Measurements from ENCODE around the gene RRP36. TPM values are rescaled to one million over a fixed set of nuclear protein-coding genes. Genes with fewer than 3 reads are reported as not detected.

Gene RRP36
- total and polyA plus RNA-seq, 9 of the 15 experiments (the other 6 are each of a cell fraction or from before 2014, with no cell fraction given) = 27.6 to 150 (median 114) TPM

DNA sequence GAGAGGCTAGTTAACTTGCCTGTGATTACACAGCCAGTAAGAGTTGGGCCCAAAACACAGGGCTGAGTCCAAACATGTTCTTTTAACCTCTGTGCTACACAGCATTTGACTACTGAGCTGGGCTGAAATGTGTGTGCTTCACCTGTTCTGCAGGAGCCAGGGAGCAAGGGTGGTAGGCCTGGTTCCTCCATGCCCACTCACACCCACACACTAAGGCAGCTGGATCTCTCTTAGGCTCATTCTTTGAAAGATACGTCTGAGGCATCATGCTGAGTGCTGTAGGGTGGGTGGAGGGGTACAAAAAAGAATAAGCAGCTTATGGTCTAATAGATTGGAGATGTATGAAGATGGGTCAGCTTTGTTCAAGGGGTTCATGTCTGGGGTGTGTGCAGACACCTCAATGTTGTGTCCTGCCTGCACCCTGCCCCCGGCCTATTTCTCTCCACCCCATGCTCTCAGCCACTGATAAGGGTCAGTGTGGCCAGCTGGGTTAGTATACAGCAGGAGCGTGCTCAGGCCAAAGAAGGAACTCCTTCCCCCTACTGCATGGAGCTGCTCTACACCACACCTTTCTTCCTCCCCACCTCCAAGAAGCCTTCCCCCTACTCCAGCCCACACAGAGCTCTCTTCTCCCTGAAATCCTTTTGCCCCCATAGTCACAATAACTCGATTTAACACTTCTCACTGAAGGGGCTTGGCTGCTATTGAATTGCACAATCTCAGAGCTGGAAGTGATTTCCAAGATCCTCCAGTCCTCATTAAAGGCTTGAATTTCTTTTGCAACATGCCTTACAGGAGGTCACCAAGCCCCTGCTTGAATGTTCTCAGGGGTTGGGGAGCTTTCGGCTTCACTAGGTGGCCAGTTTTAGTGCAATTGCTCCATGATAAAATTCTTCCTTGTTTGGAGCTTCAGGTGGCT lies 33.6 kb upstream of the RRP36 start (continued):
- TF ChIP-seq NR2C1 (IDR thresholded peaks at IDR 0.05) (peak; percentile 32; the same call in 1 of the 2 replicates), NR2C1 (tag; IDR thresholded peaks at IDR 0.05) (no peak), L3MBTL2 (IDR thresholded peaks at IDR 0.05) (0 out of 2 replicates have a peak, but pooled peaks have one; percentile 30), SIRT6 (IDR thresholded peaks at IDR 0.05; ENCODE audit: low read depth, low read length) (no peak), PRPF4 (IDR thresholded peaks at IDR 0.05; ENCODE audit: insufficient read depth, low read depth, low read length, poor library complexity, severe bottlenecking) (no peak), ZNF668 (CRISPR knock-in tag; IDR thresholded peaks at IDR 0.05) (no peak), WHSC1 (IDR thresholded peaks at IDR 0.05; ENCODE audit: low read length) (no peak), SMAD3 (CRISPR knock-in tag; conservative IDR thresholded peaks at IDR 0.05) (no peak), TEAD2 (tag; IDR thresholded peaks at IDR 0.05) (no peak), NFRKB (IDR thresholded peaks at IDR 0.05; ENCODE audit: low read depth) (no peak)
- TF ChIP-seq, protein P1, sequence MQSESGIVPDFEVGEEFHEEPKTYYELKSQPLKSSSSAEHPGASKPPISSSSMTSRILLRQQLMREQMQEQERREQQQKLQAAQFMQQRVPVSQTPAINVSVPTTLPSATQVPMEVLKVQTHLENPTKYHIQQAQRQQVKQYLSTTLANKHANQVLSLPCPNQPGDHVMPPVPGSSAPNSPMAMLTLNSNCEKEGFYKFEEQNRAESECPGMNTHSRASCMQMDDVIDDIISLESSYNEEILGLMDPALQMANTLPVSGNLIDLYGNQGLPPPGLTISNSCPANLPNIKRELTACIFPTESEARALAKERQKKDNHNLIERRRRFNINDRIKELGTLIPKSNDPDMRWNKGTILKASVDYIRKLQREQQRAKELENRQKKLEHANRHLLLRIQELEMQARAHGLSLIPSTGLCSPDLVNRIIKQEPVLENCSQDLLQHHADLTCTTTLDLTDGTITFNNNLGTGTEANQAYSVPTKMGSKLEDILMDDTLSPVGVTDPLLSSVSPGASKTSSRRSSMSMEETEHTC (IDR thresholded peaks at IDR 0.05) = no peak
- TF ChIP-seq, protein P2, sequence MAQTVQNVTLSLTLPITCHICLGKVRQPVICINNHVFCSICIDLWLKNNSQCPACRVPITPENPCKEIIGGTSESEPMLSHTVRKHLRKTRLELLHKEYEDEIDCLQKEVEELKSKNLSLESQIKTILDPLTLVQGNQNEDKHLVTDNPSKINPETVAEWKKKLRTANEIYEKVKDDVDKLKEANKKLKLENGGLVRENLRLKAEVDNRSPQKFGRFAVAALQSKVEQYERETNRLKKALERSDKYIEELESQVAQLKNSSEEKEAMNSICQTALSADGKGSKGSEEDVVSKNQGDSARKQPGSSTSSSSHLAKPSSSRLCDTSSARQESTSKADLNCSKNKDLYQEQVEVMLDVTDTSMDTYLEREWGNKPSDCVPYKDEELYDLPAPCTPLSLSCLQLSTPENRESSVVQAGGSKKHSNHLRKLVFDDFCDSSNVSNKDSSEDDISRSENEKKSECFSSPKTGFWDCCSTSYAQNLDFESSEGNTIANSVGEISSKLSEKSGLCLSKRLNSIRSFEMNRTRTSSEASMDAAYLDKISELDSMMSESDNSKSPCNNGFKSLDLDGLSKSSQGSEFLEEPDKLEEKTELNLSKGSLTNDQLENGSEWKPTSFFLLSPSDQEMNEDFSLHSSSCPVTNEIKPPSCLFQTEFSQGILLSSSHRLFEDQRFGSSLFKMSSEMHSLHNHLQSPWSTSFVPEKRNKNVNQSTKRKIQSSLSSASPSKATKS (CRISPR knock-in tag; IDR thresholded peaks at IDR 0.05) = no peak
- TF ChIP-seq, protein P3, sequence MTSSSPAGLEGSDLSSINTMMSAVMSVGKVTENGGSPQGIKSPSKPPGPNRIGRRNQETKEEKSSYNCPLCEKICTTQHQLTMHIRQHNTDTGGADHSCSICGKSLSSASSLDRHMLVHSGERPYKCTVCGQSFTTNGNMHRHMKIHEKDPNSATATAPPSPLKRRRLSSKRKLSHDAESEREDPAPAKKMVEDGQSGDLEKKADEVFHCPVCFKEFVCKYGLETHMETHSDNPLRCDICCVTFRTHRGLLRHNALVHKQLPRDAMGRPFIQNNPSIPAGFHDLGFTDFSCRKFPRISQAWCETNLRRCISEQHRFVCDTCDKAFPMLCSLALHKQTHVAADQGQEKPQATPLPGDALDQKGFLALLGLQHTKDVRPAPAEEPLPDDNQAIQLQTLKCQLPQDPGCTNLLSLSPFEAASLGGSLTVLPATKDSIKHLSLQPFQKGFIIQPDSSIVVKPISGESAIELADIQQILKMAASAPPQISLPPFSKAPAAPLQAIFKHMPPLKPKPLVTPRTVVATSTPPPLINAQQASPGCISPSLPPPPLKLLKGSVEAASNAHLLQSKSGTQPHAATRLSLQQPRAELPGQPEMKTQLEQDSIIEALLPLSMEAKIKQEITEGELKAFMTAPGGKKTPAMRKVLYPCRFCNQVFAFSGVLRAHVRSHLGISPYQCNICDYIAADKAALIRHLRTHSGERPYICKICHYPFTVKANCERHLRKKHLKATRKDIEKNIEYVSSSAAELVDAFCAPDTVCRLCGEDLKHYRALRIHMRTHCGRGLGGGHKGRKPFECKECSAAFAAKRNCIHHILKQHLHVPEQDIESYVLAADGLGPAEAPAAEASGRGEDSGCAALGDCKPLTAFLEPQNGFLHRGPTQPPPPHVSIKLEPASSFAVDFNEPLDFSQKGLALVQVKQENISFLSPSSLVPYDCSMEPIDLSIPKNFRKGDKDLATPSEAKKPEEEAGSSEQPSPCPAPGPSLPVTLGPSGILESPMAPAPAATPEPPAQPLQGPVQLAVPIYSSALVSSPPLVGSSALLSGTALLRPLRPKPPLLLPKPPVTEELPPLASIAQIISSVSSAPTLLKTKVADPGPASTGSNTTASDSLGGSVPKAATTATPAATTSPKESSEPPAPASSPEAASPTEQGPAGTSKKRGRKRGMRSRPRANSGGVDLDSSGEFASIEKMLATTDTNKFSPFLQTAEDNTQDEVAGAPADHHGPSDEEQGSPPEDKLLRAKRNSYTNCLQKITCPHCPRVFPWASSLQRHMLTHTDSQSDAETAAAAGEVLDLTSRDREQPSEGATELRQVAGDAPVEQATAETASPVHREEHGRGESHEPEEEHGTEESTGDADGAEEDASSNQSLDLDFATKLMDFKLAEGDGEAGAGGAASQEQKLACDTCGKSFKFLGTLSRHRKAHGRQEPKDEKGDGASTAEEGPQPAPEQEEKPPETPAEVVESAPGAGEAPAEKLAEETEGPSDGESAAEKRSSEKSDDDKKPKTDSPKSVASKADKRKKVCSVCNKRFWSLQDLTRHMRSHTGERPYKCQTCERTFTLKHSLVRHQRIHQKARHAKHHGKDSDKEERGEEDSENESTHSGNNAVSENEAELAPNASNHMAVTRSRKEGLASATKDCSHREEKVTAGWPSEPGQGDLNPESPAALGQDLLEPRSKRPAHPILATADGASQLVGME (CRISPR knock-in tag; IDR thresholded peaks at IDR 0.05) = no peak
- TF ChIP-seq, protein P4, sequence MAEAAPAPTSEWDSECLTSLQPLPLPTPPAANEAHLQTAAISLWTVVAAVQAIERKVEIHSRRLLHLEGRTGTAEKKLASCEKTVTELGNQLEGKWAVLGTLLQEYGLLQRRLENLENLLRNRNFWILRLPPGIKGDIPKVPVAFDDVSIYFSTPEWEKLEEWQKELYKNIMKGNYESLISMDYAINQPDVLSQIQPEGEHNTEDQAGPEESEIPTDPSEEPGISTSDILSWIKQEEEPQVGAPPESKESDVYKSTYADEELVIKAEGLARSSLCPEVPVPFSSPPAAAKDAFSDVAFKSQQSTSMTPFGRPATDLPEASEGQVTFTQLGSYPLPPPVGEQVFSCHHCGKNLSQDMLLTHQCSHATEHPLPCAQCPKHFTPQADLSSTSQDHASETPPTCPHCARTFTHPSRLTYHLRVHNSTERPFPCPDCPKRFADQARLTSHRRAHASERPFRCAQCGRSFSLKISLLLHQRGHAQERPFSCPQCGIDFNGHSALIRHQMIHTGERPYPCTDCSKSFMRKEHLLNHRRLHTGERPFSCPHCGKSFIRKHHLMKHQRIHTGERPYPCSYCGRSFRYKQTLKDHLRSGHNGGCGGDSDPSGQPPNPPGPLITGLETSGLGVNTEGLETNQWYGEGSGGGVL (CRISPR knock-in tag; IDR thresholded peaks at IDR 0.05) = no peak
- TF ChIP-seq, protein P5, sequence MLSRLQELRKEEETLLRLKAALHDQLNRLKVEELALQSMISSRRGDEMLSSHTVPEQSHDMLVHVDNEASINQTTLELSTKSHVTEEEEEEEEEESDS (CRISPR knock-in tag; IDR thresholded peaks at IDR 0.05) = no peak

All from K562 (cell line).